NCI-H226 (cell line): ENCODE measurements around the gene ADAP2.
"Not testable (repeated sequence)": the region's sequence is repeated elsewhere in the genome, so short reads cannot be mapped to it uniquely, and the experiment has no call there.

Source experiments
- DNase-seq: peaks from one replicate; pipeline ENCODE4 v3.0.0-alpha.2; 2015

Gene ADAP2

DNA sequence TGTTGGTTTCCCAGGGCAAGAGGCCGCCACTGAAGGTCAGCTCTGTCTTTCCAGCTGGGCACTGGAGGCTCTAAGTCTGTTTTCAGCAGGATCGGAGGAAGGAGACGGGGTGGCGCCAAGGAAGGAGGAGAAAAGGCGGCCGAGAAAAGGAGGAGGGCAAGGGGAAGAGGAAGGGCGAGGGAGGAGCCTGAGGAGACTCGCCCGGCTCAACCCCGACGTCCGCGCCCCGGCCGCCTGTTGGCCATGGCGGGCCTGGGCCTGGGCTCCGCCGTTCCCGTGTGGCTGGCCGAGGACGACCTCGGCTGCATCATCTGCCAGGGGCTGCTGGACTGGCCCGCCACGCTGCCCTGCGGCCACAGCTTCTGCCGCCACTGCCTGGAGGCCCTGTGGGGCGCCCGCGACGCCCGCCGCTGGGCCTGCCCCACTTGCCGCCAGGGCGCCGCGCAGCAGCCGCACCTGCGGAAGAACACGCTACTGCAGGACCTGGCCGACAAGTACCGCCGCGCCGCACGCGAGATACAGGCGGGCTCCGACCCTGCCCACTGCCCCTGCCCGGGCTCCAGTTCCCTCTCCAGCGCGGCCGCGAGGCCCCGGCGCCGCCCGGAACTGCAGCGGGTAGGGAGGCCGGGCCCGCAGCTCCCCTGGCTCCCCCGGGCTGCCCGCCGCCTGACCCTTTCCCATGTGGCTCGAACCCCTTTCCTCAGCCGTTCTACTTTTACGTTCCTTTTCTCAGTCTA lies 49.3 kb downstream of the ADAP2 start, which contains the start of gene RNF135:
TSS of gene RNF135 (plus strand) at position 209 of the 737 bp plus-strand sequence. CDS start at position 244, 35 bp downstream.
- DNase-seq: peak; percentile 89

DNA sequence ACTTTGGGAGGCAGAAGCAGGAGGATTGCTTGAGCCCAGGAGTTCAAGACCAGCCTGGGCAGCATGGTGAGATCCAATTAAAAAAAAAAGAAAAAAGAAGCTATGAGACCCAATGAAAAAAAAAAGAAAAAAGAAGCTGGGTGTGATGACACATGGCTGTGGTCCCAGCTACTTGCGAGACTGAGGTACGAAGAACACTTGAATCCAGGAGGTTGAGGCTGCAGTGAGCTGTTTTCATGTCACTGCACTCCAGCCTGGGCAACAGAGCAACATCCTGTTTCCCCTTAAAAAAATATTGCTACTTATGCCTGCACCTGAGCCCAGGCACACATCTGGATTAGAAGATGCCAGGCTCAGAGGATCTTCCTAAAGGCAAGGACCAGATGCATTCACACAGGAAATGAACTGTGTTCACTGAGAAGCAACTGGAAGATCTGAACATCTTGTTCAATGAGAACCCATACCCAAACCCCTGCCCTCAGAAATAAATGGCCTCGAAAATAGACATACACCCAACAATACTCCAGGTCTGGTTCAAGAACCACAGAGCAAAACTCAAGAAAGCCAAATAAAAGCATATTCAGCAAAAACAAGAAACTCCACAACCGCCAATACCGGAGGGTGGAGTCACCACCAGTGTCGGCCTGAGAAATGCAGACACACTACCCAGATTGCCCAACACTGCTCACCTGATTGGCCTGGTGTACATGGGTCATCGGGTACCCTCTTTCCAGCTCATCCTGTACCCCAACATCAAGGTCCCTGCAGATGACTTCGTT lies 53.5 kb downstream of the ADAP2 start:
- DNase-seq: no peak

DNA sequence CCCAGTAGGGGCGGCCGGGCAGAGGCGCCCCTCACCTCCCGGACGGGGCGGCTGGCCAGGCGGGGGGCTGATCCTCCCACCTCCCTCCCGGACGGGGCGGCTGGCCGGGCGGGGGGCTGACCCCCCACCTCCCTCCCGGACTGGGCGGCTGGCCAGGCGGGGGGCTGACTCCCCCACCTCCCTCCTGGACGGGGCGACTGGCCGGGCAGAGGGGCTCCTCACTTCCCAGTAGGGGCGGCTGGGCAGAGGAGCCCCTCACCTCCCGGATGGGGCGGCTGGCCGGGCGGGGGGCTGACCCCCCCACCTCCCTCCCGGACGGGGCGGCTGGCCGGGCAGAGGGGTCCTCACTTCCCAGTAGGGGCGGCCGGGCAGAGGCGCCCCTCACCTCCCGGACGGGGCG lies 58.2 kb downstream of the ADAP2 start:
- DNase-seq: not testable (repeated sequence)

GRCh38 chr17:30981531-30982519 lies 60.1 kb downstream of the ADAP2 start:
- DNase-seq: no peak

DNA sequence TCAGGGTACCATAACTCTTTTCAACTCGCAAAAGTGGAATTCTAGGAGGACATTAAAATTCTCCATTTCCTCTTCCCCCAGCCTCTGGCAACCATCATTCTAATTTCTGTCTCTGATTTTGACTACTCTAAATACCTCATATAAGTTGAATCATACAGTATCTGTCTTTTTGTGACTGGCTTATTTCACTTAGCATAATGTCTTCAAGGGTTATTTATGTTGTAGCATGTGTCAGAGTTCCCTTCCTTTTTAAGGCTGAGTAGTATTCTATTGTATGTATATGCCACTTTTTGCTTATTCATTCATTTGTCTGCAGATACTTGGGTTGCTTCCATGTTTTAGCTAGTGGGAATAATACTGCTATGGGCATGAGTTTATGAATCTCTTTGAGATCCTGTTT lies 61.1 kb downstream of the ADAP2 start:
- no peak for DNase-seq

GRCh38 chr17:30990458-30990857 lies 68.7 kb downstream of the ADAP2 start:
- no peak for DNase-seq

DNA sequence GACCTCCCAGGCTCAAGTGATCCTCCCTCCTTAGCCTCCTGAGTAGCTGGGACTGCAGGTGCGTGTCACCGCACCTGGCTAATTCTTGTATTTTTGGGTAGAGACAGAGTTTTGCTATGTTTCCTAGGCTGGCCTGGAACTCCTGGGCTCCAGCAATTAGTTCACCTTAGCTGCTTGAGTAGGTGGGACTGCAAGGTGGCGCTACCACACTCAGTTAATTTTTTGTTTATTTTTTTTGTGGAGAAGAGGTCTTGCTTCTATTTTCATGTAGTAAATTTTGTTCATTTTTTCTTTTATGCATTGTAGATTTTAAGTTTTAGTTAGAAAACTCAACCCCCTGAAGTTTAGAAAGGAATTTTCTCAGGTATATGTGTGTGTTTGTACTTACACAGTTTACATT lies 70.8 kb downstream of the ADAP2 start:
- no peak for DNase-seq

DNA sequence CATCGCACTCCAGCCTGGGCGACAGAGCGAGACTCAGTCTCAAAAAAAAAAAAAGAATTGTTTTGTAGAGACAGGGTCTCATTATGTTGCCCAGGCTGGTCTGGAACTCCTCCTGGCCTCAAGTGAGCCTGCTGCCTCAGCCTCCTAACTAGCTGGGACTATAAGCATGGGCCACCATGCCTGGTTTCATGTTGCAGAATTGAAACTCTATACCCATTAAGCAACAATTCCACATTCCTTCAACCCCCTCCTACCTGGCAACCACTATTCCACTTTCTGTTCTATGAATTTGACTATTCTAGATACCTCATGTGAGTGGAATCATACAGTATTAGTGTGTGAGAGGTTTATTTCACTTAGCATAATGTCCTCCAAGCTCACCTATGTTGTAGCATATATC lies 73.6 kb downstream of the ADAP2 start:
- DNase-seq: no peak

GRCh38 chr17:30996486-30996885 lies 74.7 kb downstream of the ADAP2 start:
- no peak for DNase-seq

DNA sequence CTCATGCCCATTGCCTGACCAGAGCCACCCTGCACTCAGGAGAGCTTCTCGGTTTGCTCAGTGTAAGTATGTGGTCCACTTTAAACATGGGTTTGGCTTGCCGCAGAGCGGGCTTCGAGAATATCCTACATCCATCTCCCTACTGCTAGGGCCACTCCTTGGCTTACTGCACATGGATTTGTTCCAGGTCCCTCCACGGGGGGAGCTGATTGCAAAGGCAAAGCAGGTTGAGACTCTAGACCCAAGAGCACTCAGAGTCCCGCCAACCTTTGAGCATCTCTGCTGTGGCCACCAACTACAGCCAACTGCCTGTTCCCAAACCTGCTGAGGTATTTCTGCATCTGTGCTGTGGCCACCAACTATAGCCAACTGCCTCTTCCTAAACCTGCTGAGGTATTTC lies 75.5 kb downstream of the ADAP2 start:
- DNase-seq: no peak

- DNase-seq: no peak
Observed at GRCh38 chr17:30997842-30998241, 76.1 kb downstream of the ADAP2 start.

- no peak for DNase-seq
Observed at GRCh38 chr17:31002047-31002446, 80.3 kb downstream of the ADAP2 start.

- DNase-seq: no peak
Observed at GRCh38 chr17:31003225-31003866, 81.6 kb downstream of the ADAP2 start.

GRCh38 chr17:31004160-31004559 lies 82.4 kb downstream of the ADAP2 start:
- no peak for DNase-seq

DNA sequence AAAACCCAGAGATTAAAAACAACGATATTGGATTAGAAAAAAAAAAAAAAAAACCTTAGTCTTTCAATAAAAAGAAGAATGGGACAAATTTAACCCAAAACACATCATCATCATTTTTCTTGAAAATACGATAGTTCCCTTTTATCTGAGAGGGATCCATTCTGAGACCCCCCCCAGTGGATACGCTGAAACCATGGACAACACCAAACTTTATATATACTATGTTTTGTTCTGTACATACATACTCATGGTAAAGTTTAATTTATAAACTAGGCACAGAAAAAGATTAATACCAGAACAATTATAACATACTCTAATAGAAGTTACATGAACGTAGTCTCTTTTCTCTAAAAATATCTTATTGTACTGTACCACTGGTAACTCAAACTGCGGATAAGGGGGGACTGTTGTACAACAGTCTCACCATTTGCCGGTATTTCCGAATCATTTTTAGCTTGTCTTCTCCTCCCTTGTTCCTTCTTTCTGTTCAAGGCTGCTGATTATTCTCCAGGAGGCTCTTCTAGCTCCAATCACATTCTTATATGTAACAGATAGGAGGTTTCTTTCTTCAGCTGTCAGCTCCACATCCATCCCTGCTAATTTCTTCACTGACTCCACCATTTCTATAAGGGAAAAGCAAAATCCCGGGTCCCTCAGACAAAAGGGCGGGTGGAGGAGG lies 86.1 kb downstream of the ADAP2 start:
- DNase-seq: no peak

DNA sequence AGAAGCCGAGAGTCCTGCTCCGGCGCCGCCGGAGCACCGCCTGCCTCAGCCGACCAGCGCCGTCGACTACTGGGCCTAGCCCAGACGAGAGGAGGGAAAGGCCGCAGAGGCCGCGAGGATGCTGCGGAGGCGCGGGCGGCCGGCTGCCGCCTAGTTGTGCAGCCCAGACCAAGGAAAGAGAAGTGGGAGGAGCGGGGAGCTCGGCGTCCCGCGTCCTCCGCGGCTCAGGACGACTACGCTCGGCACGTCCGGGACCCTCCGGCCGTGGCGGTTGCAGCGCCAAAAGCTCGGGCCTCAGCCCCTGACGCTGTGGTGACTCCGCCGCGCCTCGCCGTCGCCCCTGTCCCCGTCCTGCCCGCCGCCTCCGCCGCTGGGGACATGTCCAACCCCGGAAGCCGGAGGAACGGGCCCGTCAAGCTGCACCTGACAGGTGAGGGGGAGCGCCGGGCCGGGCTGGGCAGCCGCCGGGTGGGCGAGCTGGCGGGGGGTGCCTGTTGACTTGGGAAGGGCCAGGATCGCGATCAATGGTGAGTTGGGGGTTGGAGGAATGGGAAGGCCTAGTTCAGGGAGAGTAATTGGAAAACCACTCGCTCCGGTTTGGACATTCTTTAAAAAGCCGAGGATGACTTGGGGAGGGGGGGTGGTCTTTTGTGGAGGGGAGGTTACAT lies 86.8 kb downstream of the ADAP2 start:
- DNase-seq: no peak
